DMS153 treated with DMSO at 0.1 percent for 48 hours (cell line): ENCODE measurements around the gene RPIA.
A peak's percentile ranks its signal among the peaks of the same experiment; 100 is the strongest.
"Not testable (repeated sequence)": the region's sequence is repeated elsewhere in the genome, so short reads cannot be mapped to it uniquely, and the experiment has no call there.

Experiments used
- DNase-seq: peaks from one replicate; lab custom pipeline; 2025; ENCODE audit not compliant: unreplicated experiment; lab: John Stamatoyannopoulos, UW

Gene RPIA

DNA sequence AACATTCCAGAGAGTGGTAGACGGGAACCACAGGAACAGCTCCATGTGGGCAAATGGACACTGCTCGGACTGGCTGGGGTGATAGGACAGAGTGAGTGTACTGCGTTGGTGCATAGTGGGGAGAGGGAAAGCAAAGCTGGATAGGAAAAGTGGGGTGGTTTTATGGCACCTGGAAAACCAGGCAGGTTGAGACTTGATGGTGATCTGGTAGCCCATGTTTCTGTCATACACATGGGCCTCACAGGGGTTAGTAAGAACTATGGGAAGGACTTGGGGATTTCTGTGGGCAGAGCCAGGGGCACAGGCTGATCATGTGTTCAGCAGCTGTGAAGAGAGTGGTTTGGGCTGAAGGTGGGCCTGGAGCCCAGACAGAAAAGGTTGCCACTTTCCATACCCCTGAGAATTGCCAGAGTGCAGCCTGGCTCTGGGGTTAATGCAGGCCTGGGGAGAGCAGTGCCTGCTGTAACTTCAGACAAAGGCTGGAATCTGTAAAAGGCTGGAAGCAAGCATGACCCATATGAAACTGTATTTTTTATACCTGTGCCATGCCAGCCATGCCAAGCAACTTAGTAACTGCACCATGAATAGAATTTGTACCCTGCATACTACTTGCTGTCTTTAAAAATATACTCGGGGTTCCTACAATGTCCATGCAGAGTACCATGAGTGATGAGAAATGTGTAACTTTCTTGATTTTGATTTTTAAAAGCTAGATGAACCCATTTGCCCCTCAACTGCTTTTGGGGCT lies 41.9 kb downstream of the RPIA start:
- no peak for DNase-seq

DNA sequence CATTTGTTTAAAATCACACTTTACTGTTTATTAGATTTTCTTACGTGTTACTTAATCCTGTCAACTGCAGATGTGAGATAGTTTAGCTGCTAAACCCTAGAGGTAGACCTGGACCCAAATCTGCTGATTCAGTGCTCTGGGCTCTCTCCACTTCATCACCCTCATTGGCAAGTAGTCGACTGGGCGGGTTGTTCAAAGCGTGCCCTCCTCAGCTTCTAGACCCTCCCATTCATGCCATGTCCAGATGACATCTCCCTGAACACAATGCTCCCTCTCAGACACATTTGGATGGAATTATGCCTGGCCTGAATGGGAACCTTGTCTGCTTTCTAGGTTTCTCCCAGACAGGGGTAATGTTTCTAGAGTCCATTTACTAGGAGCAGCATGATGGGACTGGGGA lies 43.7 kb downstream of the RPIA start:
- no peak for DNase-seq

- no peak for DNase-seq
Measured at GRCh38 chr2:88735853-88736252, 44.4 kb downstream of the RPIA start.

- no peak for DNase-seq
Measured at GRCh38 chr2:88736437-88736836, 45.0 kb downstream of the RPIA start.

DNA sequence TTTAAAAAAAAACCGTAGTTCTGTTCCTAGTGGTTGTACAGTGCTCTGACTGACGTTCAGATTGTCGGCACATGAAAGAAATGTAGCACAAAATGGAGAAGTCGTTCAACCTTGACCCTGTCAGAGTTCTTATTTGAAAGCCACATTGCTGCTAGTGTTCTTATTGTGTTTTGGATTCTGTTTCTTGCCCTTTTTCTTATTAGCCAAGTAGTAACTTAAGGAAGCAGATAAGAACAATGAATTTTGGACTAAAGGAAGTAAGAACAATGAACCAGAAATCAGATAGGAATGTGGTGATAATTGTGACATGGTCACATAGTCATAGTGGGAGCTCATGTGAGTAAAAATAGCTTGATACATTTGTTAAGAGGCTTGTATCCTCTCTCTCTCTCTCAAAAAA lies 45.9 kb downstream of the RPIA start:
- no peak for DNase-seq

DNA sequence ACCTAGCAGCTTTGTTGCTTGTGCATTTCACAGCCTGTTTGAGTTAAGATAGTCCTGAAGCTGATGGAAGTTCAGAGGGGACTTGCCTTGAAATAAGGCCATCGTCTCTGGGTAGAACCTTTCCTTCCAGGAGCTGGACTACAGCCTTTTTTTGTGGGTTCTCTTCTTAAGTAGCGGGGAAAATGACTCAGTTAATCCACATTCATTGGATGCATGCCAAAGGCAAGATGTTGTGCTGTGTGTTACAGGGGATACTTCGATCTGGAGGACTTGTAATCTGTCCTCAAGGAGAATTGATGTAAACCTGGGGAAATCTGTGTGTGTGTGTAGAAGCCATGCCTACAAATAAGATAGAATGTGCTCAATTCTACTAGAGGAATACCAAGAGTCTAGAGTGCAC lies 46.8 kb downstream of the RPIA start:
- DNase-seq = no peak

DNA sequence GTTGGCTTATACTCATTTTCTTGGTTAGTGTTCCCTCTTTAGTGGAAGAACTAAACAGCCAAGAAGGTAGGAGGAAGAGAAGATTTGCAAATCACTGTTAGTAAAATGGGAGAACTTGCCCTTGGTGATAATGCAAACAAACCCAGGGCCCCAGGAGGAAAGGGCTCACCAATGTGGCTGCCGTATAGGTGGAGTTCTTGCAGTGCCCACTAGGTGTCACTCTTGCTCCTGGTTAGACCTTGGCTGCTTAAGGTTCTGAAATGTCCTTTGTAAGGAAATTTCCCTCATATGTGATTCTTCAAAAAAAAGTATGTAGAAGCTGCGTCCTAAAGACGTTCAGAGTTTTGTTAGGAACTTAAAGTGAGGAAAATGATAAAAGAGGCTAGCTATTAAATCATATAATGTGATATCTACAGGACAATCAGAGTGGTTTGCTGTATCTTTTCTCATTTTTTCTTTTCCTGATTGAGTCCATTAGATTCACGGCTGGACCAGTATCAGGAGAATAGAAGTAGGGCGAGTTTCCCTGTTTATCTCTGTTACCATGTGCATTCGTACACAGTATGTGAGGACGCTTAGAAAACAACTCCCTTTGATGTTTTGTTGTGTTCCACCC lies 48.6 kb downstream of the RPIA start:
- peak; percentile 42 for DNase-seq

DNA sequence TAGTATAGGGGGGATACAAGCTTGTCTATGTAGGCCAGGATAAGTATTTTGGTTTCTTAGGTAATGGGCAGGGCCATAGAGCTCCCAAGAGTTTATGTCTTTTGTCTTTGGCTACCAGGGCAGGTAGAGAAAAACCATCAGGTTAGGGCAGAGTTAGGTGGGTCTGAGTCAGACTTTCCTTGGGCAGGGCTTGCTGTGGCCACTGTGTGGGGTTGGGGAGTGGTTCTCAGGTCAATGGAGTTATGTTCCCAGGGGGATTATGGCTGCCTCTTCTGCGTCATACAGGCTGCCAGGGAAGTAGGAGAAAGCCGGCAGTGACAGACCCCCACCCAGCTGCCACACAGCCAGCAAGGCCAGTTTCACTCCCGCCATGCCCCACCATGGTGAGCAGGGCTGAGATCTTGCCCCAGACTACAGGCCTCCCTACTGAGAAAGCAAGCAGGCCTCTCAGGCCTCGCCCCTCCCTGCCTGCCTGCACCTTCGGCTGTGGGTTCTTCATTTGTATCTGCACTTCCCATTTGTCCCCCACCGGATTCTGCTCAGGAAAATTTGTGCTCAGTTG lies 55.5 kb downstream of the RPIA start:
- DNase-seq = no peak

- no peak for DNase-seq
Measured at GRCh38 chr2:88747990-88748389, 56.5 kb downstream of the RPIA start.

DNA sequence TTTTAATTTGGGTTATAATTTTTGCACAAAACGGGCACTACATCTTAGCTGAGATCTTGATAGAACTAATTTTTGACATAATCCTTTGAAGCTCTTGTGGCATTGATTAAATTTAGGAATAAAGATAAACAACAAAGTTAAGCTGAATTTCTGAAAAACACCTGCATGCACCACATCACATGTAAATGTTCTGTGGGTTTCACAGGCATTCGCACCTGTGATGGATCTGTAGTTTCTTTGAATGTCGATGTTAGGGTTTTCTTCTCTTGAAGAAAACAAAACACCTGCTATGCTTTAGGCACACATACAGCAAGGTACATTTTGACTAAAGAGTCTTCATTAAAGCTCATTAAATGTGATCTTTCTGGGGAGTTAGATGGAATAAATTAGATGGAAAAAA lies 60.3 kb downstream of the RPIA start:
- DNase-seq = no peak

- DNase-seq = no peak
Measured at GRCh38 chr2:88753833-88754584, 62.5 kb downstream of the RPIA start.

GRCh38 chr2:88754585-88755320 lies 63.3 kb downstream of the RPIA start:
- no peak for DNase-seq

GRCh38 chr2:88755836-88756235 lies 64.4 kb downstream of the RPIA start:
- no peak for DNase-seq

DNA sequence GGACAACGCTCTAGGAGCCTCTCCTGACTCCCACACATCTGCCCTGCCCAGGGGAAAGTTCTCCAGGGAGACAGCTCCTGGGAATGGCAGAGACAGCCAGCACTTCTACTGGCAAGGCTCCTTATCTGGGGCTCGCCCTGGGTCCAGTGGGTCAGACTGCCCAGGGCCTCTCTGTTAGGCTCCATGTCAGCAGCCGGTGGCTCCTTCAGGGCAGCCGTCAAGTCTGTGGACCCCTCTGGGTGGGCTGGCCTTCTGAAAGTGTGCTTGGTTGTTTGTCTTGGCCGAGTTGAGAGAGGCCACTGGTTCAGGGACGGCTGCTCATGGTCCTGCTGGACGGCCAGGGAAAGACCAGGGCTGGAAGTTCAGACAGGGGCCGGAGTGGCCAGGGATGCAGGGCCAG lies 65.6 kb downstream of the RPIA start:
- no peak for DNase-seq

DNA sequence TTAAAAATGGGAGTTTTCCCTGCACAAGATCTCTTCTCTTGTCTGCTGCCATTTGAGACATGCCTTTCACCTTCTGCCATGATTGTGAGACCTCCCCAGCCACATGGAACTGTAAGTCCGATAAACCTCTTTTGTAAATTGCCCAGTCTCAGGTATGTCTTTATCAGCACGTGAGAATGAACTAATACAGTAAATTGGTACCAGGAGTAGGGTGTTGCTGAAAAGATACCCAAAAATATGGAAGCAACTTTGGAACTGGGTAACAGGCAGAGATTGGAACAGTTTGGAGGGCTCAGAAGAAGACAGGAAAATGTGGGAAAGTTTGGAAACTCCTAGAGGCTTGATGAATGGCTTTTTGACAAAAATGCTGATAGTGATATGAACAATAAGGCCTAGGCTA lies 67.2 kb downstream of the RPIA start:
- not testable (repeated sequence) for DNase-seq

DNA sequence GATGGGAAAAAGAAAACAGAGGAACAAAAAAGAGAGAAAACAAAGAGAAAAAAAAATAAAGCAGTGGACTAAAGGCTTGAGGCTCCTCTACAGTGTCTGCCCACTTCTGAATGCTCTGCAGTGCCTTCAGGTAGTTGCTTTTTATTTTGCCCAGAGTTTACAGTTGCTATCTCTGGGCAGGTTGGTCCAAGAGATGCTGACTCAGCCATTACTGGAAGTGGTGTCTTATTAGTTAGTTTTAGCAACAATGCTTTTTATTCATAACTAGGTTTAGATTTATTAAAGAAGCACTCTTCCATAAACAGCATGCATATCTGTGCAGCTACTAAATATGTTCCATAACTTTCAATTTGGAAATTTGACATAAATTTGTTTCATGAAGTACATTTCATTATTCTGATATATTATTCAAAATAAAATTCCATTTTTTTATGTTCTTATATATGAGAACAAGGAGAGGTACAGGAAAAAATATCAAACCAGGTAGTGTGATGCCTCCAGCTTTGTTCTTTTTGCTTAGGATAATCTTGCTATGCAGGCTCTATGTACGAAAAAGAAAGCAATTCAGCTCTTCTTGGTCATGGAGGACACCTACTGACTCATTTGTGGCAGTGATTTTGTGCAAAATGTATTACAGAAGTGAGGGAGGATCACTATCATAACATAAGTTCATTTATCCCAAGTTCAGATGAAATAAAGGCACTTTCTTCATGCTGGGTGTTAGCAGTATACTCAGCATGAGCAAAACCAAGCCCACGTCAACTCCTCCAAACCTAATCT lies 69.5 kb downstream of the RPIA start:
- DNase-seq = no peak

DNA sequence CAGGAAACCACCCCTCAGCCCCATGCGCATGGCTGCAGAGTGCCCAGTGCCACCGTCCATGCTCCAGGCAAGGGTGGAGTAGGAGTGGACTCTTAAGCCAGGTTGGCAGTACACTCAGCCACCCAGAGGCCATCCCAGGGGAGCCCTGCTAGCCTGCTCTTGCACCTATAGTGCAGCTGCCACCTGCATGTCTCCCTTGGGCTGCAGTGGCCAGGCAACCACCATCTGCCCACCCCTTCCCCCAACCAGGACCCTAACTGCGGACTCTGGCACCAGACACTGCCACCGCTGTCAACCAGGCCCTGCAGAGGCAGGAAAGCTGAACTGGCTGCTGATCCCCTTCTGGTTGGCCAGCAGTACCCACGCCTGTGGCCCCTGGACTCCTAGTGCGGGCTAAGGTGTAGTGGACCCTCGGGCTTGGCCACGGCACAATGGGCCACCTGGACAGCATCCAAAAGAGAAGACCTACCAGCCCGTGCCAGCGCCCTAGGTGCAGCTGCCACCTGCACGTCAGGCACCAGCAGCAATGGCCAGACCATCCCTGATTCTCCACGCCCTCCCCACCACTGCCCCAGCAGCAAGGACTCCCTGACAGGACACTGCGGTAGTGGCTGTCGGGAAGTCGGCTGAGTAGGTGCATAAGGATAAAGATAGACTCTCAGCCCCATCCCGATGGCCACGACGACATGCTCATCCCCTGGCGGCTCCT lies 72.8 kb downstream of the RPIA start:
- no peak for DNase-seq

DNA sequence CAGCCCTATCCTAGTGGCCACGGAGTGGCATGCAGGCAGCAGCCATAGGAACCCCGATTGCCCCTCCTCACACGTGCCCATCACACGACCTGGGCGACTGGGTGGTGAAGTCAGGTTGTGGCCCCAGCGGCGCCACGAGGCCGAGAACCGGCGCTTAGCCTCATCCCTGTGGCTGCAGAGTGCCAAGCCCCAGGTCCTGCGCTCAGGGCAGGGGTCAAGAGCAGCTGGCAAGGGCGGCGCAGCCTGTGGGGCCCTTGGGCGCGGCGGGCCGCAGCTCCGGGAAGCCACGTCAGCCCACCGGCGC lies 73.3 kb downstream of the RPIA start:
- DNase-seq = no peak

DNA sequence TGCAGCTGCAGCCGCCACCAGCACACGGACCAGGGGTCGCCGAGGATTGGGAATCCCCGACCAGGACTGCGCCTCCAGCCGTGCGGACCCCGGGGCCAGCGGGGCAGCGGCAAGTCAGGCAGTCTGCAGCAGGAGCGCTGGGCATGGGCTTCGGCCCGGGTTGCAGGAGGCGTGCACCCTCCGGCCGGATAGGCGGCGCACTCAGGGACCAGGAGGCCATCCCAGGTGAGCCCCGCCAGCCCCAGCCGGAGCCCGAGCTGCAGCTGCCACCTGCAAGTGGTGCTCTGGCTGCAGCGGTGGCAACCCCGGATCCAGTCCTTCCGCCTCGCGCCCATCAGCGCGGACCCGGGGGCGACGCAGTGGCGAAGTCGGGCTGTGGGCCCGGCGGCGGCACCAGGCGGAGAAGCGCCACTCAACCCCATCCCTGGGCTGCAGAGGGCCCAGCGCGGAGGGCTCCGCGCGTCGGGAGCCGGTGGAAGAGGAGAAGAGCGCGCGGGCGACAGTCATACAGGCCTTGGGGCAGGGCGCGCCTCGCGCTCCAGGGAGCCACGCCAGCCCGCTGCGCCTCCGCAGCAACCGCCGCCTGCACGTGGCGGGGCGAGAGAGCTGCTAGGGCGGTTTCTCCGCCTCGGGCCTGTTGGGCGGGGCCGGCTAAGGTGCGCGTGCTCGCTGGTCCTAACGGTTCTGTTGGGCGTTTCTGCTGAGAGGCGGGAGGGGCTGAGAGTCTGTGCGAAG lies 73.8 kb downstream of the RPIA start:
- peak; percentile 57 for DNase-seq
